ENCODE measurements around the gene KCTD15.

KCTD15 gene

DNA sequence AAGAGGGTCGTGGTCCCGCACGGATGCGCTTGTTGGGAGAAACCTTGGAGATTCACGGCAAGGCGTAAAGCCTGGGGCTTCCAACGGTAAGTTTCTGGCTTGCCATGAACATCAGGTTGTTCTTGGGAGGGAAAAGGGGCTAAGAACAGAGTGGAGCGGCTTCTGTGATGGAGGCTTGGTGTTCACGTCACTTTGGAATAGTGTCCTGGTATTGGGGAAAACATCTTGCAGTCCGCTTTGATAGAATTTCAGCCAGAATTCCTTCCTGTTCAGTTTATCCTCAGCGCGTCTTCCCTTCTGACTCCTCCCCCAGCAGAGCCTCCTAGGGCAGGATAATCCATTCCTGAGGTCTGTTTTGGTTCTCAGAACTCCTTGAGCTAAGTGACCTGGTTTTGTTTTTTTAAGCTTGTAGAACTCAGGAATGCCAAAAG, 2.0 kb downstream of the KCTD15 start:
- no peak for DNase-seq

DNA sequence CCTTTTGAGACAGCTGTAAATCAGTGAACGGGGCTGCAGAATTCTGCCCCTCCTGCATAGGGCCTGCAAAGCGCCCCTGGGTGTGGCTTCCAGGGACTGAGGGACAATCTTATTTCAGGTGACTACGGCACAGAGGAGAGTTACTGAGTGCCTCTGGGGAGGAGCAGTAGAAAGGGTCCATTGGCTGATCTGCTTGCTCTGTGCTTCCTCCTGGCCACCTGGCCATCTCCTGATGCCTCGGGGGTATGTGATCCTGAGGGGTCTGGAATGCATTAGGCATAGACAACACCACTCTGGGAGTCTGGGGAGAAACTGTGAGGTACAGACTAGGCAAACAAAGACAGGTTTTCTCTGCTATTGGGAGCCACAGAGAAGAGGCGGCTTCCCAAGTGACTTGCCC, 2.8 kb downstream of the KCTD15 start:
- no peak for DNase-seq

DNA sequence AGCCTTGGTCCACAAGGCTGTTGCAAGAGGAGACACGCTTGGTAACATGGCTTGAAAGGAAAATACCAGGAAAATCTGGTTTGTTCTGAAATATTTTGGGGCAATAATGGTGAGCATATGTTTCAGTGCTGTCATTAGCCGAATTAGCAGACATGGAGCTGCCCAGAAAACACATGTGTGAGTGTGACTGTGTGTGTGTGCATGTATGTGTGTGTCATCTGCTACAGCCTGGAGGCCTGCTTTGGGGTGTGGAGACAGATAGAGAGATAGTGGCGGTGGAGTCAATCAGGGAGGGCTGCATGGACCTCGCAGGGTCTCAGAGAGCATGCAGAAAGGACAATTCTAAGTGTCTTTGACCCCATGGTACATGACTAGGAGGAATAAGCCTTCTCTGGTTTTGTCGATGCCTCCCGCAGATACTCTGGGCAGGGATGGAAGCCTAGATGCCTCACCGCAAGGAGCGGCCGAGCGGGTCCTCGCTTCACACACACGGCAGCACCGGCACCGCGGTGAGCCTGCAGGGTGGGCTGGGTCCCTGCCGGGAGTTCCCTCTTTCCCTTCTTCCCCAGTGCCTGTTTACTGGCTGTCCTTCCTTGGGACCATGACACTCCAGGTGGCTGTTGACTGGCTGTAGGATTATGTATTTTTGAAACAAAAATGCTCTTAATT, 3.5 kb downstream of the KCTD15 start:
- no peak for DNase-seq

DNA sequence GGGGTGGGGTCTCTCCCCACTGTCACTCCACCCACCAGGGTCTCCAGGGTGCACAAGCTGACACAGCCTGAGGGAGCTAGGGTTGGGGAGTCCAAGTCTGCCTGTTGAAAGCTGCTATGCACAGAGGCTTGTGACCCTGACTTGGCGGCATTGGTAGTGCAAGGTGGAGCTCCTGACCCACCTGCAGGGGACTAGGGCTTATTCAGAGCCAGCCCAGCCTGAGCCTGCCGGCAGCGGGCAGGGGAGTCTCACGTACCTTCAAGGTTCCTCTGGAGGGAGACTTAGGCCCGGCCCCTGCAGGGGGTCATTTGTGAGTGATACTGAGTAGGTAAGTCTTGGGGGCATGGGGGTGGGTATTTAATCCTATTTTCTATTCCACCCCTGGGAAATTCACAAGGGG, 4.7 kb downstream of the KCTD15 start:
- DNase-seq: no peak

DNA sequence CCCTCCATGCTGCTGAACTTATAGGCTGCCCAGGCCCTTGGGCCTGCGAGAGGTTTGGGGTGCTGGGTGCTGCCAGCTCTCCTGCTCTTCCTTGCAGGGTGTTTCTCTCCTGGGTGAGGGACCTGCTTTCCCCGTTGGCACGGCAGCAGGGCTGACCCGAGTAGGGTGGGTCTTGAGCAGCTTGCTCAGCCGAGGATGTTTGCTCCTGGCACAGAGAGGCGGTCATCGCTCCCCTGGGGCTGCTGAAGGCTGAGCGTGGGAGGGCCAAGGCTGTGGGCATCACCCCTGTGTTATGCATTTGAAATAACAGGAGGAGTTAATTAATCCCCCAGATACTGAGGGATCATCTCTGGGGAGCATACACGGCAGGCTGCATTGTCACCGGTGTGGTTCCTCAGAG, 5.3 kb downstream of the KCTD15 start:
- DNase-seq: no peak

DNA sequence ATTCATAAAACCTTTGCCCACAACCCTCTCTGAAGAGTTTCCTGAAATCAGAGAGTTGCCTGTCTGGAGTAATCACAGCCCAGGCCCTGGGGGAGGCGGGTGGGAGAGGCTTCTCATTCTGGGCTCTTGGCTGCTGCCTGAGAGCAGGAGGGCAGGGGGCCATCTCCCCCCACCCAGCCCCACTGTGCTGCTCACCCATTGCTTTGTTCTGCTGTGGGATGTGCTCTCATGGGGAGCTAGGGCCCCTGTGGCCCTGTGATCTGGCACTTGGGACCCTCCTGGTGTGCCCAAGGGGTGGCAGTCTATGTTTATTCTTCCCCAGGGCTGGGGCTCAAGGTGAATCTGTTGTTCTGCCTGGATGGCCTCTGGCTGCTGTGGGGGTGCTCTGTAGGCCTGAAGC, 6.1 kb downstream of the KCTD15 start:
- no peak for DNase-seq

DNA sequence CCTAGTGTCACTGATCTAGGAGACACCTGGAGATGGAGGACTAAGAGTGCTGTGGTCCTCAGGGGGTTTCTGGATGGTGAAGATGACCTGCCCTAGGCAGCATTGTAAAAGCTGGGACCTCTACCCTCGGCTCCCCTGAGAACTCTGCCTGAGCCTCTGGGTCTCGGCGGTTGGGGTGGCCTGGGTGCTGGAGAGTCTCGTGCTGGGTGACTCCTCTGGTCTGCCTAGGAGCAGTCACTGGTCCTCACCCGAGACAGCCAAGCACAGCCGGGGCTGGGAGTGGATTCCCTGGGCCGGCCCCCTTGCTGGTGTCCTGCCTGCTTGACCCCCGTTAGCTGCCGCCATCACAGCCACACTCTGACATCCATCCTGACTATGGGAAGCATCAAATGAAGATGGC, 6.7 kb downstream of the KCTD15 start:
- no peak for DNase-seq

DNA sequence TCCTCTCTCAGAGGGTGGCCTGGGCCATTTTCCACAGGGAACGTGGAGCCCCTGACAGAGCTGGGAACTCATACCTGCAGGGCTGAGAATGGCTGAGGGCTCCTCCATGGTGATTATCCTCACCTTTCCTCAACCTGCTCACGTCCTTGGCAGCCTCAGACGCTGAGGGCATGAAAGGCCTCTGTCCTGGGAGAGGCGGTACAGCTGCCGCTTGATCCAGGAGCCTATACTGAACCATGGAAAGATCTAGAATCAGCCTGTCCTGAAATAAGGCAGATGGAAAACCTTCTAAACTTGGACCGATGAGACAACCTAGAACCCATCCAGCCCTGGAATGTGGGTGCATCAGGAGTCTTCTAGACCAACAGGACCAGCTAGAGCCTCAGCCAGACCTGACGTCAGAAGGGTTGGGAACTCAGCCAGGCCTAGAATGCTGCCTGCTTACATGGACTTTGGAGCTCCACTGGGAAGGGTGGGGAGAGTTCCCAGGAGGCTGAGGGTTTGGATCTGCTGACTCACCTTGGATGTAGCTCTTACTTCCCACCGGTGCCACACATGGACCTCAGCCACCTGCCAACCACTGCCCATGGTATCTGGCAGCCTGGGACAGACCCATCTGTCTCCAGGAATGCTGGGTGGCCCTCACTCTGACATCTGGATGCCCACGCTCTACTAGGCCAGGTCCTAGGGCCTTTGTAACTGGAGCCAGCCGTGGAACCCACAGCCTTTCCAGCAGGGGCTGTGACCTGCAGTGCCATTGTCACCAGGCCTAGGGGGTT, 7.5 kb downstream of the KCTD15 start:
- DNase-seq: no peak

DNA sequence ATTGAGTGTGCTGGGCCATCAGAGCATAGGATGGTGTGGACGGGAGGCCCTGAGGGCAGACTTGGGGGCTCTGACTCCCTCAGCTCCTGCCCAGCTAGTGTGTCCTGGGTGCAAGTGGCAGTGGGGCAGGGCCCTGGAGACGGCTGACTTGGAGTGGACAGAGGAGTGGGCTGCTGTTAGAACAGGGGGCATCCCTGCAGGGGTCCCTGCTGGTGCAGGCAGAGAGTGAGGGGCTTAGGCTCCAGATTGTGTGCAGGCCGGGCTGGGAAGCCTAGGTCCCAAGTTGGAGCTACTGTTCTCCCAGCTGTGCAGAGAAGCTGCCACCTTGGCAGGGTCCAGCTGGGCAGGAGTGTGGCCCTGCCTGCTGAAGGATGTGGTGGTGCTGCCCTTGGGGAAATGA, 8.6 kb downstream of the KCTD15 start:
- DNase-seq: no peak

DNA sequence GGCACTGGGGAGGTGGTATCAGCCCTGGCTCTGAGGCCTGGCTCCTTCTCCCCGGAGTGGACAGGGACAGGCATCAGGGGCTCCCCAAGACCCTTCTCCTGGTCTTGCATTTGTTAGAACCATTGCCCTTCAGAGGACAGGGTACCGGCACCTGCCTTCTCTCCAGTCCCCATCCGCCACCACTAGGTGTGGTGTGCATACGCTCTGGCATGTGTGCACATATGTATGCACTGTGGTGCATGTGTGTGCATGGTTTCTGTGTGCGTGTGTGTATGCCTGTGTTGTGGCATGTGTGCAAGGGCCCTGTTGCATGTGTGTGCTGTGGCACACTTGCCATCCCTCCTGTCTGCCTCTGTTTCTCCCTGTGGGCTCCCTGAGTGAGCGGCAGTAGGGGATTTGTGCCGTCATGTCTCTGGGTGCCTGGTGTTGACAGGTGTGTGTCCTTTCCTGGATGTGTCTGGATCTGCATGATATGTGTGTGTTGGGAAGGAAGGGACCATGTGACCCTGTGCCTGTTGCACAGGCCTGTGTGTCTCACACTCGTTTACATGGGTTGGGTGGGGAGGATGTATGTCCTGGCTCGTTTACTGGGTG, 9.3 kb downstream of the KCTD15 start:
- no peak for DNase-seq

DNA sequence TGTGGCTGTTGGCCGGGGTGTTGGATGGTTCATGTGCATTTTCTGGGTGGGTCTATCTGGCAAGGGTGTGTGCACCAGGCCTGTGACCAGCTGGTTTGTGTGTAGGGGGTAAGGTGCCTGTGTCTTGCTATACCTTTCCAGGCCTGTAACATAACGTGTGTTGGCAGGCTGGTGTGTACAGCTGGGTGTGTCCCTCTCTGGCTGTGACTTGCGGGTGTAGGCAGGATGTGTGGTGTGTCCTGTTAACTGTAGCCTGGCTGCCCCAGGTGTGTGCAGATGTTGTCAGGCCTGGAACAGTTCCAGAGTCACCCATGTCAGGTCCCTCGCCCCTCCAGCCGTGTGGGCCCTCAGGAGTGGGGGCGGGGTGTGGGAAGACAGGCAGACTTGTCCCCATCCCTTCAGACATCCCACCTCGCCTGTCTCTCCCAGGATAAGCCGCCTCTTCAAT, 9.8 kb downstream of the KCTD15 start:
- DNase-seq: no peak

DNA sequence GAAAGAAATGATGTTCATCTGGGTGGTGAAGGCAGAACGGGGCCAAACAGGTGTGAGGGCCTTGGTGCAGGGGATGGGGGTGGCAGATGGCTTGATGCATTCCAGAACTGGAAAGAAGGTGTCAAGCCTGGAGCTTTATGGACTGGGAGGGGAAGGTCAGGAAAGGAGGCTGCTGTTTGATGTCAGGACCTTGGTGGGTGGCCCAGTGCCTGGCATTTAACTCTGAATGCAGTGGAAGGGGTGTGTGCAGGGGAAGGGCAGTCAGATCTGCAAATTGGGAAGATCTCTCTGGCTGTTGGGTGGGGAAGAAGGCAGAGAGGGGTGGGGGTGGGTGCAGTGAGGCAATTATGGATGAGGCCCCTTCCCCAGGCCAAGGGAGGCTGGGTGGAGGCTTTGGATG, 11.7 kb downstream of the KCTD15 start:
- no peak for DNase-seq

DNA sequence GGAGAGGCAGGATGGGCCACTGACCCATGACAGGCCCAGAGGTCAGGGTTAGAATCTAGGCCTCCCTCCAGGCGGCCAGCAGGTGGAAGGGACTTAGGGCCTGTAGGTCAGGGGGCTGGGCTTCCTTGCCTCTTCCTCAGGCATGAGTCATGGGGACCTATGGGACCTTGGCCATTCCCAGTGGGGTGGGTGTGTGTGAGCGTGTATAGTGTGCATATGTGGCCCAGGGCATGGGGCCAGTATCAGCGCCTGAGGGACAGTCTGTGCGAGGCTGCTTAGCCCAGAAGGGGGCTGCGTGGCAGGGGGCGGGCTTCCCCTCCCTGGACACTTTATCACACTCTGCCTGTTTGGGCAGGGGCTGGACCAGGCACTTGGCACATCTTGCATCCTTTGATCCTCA, 13.3 kb downstream of the KCTD15 start:
- DNase-seq: no peak

DNA sequence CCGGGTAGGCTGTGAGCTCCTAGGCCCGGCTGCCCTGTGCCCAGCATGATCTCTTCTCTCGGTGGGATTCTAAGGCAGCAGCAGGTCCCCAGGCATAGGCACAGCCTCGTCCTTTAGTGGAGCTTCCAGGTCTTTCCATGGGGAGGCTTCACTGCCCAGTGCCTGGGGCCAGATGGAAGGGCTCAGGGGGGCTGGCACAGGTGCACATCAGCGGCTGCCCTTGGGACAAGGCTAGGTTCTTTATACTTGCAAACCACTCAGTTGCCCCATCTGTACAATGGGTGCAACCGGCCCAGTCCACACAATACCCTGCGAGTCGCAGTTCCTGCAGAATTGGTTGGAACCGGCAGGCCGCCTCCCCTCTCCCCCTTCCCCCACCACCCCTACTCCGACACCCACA, 14.2 kb downstream of the KCTD15 start:
- no peak for DNase-seq

DNA sequence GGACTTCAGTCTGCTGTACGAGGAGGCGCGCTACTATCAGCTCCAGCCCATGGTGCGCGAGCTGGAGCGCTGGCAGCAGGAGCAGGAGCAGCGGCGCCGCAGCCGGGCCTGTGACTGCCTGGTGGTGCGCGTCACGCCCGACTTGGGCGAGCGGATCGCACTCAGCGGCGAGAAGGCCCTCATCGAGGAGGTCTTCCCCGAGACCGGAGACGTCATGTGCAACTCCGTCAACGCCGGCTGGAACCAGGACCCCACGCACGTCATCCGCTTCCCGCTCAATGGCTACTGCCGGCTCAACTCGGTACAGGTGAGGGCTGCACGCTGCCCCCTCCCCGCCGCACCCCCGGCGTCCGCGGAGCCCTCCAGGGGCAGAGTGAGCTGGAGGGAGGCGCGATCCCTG, 14.6 kb downstream of the KCTD15 start:
- no peak for DNase-seq

DNA sequence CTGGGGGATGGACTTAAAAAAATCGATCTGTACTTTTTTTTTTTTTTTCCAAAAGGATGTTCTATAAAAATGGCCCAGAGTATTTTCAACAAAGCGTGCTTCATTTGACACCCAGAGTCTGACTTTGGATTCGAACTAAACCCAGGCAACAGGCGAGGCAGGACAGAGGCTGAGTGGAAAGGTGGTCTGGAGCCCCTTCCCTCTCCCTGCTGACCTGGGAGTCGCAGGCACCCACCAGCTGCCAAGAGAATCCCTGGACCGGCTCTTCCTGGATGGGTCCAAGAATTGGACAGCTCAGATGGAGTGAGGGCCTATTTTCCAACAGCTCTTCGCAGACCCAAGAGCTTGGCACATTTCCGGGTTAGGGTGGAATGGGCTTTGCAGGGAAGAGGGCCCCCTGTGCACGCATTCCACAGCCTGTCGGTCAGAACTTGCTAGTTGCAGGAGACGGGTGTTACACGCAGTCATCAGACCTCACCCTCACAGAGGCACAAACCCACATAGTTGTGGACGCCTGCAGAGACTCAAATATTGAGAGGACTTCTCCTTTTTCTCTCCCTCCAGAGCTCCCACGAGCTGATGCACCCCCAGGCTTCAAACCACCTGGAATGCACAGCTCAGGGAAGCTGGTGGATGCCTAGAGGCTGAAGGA, 15.2 kb downstream of the KCTD15 start:
- DNase-seq: peak; percentile 91

DNA sequence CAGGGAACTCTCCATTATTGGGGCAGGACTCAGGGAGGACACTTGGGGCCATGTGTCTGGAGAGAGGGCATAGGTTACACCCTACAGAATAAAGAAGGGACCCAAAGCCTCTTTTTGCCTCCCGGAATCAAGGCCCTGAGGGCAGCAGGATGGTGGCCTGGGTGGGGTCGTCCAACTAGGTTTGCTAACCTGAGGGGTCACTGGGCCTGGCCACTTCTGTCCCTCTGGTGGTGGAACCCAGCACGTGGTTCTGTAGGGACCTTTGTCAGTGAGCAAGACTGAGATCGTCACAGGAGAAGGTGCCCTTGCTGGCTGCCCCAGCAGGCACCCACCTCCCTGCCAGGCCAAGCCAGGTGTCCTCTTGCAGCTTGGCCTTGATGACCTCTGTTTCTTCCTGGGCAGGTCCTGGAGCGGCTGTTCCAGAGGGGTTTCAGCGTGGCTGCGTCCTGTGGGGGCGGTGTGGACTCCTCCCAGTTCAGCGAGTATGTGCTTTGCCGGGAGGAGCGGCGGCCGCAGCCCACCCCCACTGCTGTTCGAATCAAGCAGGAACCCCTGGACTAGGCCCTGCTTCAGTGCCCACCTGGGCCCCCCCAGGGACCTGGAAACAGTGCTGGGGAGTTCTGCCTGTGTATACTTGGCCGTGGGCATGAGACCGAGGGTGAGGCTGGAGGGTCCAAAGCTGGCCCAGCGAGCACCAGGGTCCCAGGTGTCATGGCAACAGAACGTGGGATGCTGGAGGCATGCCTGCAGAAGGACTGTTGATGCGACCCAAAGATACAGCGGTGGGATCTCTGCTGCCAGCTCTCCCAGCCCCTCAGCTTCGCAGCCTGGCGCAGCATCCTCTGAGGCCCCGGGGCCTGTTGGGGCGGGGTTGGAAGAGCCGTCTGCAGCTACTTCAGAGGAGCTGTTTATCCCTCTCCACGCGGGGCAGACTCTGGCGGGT, 16.0 kb downstream of the KCTD15 start:
- DNase-seq: no peak

DNA sequence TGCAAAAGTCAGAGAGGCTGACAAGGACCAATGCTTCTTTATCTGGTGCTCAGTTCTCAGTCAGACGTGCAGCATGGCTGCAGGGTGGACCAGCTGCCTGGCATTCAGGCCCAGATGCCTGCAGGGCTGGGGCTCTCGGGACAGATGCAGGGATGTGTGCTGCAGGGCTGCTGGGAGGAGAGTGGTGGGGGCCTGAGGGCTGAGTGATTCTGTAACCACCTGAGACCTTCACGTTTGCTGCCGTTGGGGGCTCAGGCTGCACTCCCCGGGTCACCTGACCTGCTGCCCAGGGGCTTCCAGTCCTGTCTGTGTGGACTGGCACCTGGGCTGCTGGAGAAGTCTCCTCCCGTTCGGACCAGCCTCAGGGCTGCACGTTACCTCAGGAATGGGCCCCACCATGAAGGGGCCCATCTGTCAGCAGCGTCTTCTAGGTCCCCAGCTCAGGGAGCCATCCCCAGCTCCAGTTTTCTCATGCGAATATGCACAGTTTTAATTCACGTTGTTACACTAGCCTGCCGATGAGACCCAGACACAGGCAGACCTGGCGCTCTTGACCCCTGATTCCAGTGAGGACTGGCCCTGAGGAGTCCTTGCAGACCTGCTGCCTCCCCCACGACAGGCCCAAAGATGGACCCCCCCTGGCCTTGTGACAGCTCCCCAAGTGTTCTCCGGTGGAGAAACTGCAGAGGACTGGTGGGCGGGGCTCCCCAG, 16.9 kb downstream of the KCTD15 start:
- no peak for DNase-seq

DNA sequence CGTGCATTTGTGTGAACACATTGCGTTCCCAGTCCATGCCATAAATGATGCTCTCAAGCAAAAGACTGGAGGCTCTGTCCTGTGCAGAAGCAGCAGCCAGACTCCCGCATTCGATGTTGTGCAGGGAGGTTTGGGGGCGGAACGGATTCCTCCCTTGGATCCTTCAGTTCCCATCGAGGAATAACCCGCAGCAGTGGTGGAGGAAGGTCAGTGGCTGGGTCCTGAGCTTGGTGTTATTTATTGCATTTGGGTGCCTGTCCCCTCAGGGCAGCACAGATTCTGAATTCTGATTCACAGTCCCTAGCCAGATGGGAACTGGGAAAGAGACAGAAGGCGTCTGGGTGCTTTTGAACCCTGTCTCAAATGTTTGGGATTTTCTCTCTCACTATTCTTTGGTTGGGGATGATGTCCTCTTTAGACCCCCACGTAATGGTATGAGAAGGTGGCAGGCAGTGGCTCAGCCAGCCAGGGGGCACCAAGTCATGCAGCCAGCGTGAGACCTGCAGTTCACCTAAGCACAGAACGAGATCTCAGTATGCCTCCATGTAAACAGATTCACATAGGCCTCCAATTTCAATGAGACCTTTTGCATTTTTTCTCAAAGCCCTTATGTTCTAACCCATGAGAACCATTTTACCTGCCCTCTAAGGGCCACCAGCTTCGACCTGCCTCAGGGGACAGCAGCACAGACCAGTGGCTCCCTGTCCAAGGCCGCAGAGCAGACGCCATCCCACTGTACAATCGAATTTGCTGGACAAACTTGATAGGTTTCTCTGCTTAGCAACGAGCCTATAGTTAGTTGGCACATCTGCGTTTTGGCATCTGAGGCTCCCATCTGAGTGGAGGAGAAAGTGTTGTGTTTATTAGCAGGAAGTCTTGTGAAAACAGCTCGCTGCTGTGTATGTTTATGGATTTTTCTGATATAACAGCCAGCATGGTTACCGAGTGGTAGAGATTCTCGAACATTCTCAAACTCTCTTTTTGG, 17.8 kb downstream of the KCTD15 start:
- no peak for DNase-seq
